Myocyte (in vitro differentiated cells): Measurements from ENCODE around the gene KSR1. TPM values are rescaled to one million over a fixed set of nuclear protein-coding genes. Genes with fewer than 3 reads are reported as not detected.

Experiments used
- DNase-seq: peaks from one replicate; pipeline ENCODE4 v3.0.0-alpha.2; 2012; ENCODE audit warnings: low read depth
- total RNA-seq: library from RNA; depleted of rRNA; stranded (reverse); fragments of >200 nt; gene quantifications from 2 replicates; pipeline ENCODE4 v1.2.3, GENCODE V29; 2014

The KSR1 gene
- total RNA-seq, 1 donor from 2014 or later = 11.7 TPM

DNA sequence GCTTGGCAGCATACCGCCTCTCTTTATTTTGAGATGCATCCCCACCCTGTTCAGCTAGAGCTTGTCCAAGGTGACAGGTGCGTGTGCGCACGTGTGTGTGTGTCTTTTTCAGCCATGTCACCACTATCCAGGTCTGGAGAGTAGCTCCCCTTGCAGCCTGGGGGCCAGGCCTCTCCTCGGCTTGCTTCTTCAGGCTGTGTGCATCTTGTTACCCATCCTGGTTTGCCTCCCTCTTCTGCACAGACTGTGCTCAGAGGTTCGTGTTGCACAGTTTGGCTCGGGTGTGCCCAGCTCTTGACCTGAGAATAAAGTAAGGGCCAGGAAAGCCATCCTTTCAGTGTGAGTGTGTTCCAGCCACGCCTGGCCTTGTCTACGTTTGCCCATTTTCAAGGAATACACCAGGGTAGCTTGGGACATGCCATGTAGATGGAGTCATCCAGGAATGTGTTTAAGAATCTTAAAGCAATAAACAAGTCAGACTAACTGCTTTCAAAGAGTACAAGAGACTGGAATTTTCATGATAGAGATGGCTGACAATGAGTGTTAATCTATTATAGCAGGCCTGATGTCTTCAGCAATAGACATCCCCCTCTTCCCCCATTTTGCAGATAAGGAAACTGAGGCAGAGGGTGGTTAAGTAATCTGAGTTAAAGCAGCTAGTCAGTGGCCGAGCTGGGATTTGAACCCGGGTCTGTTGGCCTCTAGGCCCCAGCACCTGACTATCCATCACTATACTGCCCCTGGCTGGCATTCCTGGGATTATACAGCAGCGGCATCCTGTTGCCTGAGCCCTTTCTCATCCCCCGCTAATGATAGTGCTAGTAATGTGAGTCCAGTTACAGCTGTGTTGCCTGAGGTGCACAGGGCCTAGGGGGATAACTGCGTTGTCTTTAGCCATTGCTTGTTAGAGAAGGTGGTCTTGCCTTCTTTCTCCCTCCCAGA is 77.9 kb downstream of the KSR1 start:
- no peak for DNase-seq

DNA sequence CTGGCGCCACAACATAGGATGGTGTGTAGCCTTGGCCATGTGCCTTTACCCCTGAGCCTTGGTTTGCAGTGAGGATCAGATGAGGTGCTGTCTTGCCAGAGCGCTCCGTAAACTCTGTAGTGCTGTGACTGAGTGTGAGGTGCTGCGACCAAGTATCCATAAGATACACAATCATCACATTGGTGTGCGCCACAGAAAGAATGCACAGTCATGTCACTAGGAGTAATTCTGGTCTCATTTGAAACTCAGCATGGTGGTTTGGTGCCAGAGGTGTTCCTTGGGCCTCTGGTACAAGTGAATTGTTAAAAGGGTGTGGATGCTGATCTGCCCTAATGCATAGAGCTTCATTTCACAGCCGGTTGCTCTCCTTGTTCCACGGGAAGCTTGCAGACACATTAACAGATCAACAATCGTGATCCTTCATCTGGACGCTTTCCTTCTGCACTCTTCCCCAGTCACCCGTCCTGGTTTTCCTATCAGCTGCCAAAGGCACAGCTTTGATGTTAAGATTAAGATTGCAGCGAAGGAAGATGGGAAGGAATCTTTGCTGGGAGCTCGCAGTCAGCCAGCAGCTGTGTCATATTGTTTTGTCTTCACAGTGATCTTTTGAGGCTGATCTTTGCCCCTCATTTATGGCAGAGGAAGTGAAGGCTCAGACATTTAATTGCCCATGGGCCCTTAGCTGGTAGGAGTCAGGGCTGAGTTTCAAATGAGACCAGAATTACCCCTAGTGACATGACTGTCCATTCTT is 79.1 kb downstream of the KSR1 start:
- DNase-seq = no peak

GRCh38 chr17:27535975-27536374 is 79.7 kb downstream of the KSR1 start:
- no peak for DNase-seq

DNA sequence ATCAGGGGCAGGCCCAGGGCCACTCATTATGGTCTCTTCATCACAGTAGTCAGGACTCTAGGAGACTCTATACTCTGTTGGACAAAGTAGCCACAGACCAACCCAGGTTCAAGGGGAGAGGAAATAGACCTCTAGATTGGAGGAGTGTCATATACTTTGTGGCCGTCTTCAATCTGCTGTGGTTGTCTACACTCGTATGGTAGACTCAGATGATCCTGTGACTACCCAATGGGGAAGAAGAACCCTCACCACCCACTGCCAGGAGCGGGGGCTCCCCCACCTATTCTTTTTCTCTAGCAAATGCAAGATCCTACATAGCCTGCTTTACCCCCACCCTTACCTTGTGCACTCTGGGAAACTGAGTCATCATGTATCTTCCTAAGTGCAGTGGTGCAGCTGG is 80.5 kb downstream of the KSR1 start:
- no peak for DNase-seq

DNA sequence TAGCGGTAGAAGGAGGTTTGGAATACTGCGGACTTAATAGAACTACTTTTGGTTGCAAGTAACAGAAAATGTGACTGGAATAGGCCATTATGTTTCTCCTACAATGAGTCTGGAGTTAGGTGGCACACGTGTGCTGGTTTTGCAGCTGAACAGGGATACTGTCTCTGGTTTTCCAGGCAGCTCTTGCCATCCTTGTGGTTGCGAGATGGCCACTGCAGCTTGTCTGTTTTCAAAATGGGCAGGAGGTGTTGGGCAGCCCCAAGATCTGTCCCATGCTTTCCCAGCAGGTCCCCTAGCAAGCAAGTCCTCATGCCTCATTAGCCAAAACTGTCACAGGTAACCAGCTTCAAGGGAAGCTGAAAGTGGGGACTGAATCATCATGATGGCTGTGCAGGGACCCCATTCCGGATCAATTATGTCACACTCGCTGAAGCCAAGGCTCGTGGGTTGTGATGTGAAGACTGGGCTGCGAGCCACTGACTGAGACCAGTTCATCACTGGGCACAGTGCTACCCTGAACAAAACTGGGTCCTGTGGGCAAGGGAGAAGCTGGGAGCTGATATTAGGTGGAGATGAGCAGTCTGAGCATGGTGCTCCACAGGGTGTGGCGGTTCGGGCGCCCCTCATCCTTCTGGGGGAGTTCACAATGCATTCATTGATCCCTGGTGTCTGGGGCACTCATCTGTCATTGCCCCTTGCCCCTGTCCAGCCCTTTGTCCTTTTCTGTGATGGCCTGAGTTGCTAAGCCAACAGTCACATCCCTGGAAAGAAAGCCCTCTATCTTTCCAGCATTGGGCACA is 82.1 kb downstream of the KSR1 start:
- peak; percentile 42 for DNase-seq

- DNase-seq = no peak
Observed at GRCh38 chr17:27539152-27539551, 82.9 kb downstream of the KSR1 start.

DNA sequence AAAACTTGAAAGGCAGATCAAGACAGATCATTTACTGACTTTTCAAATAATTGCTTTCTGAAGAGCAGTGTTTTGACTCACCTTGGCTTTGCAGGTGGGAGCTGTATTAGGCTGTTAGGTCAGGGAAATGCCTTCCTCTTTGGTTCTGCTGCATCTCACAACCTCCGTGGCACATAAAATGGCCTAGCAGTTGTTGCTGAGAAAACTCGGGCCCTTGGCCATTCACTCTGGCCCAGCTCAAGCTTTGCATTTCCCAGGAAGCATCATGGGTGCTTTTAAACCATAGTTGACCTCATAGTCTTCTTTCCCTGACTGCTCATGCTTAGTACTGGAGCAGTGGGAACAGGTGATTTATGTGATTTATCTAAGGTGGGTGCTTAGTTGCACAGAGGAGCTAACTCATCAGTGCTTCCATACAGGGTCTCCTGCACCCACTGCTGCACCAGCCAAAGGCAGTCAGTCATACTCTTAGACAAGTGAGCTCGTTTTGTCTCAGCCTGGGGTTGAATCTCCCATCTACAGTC is 83.6 kb downstream of the KSR1 start:
- DNase-seq = no peak

- peak; percentile 77 for DNase-seq
Observed at GRCh38 chr17:27540318-27541101, 84.3 kb downstream of the KSR1 start.

DNA sequence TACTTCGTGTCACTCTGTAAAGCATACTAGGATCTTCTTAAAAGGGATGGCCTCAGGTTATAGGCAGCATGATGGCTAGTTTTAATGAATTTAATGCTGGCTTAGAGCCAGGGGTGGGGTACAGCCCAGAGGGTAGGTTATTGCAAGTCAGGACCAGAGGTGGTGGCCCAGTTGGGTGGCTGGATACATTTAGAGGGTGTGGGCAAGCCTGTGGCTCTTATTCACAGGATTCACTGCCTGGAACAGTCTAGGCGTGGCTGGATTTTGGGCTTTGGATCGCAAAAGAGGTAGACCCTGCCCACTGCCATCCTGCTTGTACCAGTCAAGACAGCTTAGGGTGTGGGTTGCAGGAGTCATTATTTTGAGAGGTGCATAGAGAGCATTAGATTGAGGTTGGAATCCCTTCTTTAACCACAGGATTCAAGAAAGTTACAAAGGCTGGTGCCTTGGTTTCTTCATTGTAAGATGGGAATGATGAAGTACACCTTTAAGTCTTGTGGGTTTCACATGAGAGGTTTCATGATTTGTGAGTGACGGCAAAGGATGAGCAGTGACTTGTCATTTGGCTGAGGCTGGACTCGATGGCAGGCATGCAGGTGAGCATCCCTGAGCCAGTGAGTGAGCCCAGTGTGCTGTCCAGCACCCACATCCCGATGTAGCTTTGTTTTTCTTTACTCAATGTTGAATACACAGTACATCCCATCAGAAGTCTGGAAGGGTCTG is 85.2 kb downstream of the KSR1 start:
- no peak for DNase-seq

DNA sequence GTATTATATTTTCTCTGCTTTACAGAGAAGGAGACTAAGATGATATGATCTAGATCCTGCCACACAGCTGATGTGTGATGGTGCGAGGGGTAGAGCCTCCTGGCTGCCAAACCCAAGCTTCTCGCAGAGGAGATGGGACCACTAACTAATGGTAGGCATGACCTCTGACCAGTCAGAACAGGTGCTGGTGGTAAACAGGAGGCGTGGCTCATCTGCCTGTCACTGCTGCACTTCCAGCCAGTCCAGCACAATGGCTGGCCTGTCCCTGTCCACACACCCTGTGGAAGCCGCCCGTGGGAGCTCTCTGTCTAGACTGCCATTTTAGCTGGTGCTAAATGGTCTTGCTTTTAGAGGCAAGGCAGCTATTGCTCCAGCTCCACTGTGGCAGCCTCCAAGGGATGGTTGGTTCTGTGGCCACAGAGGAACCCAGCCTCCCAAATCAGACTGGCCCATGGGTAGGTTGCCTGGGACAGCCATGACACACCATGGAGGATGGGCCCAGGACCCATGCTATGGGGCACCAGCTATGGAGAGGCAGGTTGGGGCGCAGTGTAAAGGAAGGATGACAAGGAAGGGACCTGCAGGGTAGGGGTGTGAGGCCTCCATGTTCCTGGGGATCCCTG is 86.7 kb downstream of the KSR1 start:
- peak; percentile 83 for DNase-seq

- no peak for DNase-seq
Observed at GRCh38 chr17:27543464-27543856, 87.2 kb downstream of the KSR1 start.

DNA sequence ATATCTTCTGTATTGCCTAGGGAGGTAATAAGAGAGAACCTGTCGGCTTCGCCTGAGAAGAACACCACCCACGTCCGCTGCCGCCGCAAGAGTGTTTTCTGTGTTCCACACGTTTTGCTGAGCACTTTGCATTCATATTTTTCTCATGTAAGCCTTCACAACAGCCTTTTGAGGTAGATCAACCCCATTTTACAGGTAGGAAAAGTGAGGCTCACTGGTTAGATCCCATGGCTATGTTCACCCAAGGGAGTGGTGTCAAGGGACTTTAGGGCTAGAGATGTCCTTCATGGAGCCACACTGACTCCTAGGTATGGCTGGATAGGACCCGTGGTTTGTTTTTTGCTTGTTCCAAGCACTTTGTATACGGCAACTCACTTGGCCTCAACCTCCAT is 87.7 kb downstream of the KSR1 start:
- no peak for DNase-seq

- DNase-seq = peak; percentile 62
Observed at GRCh38 chr17:27544350-27545131, 88.3 kb downstream of the KSR1 start.

GRCh38 chr17:27545562-27546229 is 89.4 kb downstream of the KSR1 start:
- peak; percentile 91 for DNase-seq

DNA sequence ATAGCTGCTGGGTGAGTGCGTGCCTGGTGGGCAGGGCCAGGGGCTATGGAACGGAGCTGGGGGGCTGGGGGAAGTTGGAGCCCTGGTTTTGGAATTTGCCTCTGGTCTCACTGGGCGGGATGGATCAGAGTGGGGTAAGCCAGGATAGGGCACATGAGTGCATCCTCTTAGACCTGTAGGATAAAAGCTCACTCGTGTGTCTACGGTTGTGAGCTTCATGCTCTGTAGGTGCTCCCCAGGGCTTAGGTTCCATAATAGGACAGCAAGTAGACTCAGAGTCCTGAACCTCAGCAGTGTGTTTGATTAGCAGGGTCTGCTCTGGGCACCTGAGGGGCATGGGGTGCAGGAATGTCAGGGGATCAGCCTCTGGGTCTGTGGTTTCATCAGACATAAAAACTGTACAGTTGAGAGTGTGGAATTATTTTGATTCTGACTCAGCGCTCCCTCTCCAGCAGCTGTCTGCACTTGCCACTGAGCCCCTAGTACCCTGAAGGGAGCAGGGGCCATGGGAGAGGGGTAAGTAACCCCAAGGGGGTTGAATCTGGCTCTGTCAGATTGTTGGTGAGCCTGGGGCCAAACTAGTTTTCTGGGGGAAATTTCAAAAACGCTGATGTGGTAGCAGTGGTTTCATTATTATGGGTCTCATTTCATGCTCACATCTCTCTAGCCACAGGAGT is 90.5 kb downstream of the KSR1 start:
- DNase-seq = peak; percentile 51

GRCh38 chr17:27547301-27547683 is 91.0 kb downstream of the KSR1 start:
- no peak for DNase-seq

- no peak for DNase-seq
Observed at GRCh38 chr17:27548369-27548768, 92.1 kb downstream of the KSR1 start.
